Activated CD4-positive, alpha-beta T cell treated with anti-CD3 and anti-CD28 coated beads for 1 hour (primary cell): ENCODE results near the gene SYNGR4.

Experiments used
- DNase-seq: peaks from one replicate; pipeline ENCODE4 v3.0.0-alpha.2; 2020

SYNGR4 gene

DNA sequence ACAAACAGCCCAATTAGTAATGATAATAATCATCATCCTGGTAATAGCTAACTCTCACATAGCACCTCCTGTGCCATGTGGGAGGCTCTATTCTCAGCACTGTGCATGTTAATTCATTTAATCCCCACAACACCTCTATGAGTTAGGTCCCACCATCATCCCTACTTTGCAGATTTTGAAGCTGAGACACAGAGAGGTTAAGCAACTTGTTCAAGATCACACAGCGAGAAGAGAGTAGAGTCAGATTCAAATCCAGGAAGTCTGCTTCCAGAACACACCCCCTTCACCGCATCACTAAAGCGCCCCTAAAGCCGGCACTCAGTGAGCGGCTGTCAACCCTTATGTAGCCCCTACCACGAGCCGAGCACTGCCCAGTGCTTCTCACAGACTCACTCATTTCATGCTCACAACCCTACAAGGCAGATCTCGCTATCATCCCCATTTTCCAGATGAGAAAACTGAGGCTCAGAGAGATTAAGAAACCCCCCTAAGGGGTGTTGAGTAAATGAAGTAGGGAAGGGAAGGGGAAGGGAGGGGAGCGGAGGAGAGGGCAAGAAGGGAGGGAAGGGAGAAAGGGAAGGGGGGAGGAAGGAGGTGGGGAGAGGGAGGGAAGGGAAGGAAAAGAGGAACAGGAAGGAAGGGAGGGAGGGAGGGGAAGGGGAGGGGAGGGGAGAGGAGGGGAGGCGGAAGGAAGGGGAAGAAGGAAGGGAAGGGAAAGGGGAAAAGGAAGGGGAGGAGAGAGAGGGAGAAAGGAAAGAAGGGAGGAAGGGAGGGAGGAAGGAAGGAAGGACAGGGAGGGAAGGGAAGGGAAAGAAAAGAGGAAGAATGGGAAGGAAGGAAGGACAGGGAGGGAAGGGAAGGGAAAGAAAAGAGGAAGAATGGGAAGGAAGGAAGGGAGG, 22.4 kb upstream of the SYNGR4 start:
- DNase-seq, result no peak

DNA sequence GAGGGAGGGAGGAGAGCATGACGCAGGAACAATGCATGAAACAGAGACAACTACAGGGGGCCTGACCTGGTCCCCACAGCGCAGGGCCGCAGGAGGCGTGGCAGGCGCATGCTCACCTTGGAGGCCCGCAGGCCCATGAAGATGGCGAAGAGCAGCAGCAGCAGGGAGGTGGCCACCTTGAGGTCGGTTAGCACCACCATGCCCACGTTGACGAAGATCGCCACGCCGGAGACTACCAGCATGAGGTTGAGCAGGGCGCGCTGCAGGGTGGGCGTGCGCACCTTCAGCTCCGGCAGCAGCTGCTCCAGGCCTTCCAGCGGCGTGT, 21.8 kb upstream of the SYNGR4 start:
- no peak for DNase-seq

DNA sequence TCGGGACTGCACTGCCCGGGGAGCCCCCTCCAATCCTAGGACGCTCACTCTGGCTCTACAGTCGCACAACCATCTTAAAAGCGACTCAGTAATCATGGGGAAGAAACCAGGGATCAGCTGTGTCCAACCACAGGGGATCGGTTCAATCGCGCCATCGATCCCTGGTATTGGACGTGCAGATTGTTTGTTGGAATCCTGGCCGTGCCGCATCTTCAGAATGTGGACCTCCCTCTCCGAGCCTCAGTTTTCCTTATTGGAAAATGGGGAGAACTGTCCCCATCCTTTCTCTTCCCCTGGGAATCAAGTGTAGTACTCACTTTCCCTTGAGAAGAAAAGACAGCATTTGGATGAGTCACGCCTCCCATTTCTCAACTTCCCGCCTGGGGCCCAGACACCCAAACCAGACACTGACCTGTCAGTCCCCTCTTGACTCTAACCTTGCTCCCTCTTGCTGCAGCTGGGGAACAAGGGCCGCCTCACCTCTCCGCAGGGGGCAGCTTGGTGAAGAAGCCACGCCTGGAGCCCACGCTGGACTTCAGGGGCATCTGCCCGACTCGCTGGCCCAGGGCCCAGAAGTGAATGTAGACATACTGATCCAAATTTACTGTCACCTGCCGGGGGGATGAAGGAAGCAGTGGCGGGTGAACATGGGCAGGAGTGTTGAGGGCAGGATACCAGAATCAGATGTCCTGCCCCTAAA, 21.2 kb upstream of the SYNGR4 start:
- DNase-seq, result no peak

DNA sequence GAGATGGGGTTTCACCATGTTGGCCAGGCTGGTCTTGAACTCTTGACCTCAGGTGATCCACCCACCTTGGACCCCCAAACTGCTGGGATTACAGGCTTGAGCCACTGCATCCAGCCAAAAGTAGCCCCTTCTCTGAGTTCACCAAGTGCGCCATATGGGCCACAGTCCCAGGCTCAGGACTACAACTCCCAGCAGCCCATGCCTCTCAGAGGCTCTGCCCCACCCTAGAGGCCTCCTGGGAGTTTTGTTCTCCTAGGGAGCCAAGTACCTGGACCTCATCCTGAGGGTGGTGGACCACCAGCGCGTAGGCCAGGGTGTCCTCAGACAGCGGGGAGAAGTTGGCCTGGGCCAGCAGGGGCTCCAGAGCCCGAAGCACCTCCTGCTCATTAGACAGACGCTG, 19.3 kb upstream of the SYNGR4 start:
- DNase-seq, result no peak

DNA sequence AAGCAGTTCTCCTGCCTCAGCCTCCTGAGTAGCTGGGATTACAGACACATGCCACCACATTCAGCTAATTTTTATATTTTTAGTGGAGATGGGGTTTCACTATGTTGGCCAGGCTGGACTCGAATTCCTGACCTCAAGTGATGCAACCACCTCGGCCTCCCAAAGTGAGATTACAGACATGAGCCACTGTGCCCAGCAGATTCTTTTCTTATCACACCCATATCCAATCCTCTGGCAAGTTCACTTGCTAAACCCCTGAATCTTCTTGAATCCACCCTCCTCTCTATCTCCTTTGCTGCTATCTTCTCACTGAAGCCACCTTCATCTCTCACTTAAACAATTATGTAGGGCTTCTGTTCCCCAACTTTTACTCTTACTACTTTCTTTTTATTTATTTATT, 18.0 kb upstream of the SYNGR4 start:
- DNase-seq, result no peak

DNA sequence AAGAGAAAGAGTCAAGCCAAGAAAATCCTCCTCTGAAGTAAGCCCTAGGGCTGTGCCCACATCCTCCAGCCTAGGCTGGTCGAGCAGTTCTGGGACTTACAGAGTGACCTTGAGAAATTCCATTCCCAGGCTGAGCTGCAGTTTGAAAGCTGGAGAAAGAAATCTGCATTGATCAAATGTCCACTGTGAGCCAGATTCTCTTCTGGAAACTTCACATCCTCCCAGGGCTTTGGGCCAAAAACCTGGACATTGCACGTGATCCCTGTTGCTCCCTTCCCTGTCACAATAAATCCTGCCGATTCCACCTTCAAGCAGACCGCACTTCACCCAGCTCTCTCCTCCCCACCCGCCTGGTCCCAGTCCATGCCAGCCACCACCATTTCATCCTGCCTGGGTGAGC, 16.1 kb upstream of the SYNGR4 start:
- no peak for DNase-seq

DNA sequence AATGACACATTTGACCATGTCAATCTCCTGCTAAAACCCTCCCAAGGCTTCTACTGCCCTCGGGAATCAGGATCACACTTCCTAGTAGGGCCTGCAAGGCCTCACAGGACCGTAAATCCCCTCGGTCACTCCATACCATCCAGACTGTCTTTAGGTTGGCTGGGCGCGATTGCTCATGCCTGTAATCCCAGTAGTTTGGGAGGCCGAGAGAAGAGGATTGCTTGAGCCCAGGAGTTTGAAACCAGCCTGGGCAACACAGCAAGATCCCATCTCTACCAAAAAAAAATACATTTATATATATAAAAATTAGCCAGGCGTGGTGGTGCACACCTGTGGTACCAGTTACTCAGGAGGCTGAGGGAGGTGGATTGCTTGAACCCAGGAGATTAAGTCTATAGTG, 15.4 kb upstream of the SYNGR4 start:
- no peak for DNase-seq

DNA sequence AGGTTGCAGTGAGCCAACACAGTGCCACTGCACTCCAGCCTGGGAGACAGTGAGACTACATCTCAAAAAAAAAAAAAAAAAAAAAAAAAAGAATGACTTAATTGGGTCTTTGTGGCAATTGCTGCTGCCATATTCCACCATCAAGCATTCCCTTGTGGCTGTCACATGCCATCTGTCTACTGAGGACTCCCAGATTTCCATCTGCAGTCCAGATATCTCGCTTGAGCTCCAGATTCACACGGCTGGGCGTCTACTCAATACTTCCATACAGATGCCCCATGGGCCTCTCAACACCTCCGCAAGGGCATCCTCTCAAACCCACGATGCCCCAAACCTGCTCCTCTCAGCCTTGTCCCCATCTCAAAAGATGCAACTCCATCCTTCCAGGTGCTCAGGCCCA, 13.3 kb upstream of the SYNGR4 start:
- no peak for DNase-seq

DNA sequence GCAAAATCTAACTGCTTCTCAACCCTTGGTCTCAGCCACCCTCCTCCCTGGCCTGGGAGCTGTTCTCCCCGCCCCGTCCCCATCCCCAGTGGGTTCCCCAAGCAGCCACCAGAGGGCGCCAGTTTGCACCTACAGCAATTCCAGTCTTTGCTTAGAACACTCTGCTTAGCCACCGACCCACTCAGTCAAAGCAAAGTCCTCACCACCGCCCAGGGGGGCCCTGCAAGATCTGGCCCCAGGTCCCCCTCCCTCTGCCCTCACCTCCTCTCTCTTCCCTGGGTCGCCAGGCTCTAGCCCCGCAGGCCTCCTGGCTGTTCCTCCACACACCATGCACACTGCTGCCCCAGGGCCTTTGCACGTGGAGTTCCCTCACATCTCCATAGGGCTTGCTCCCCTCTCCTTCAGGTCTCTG, 12.8 kb upstream of the SYNGR4 start:
- DNase-seq, result peak; percentile 70

DNA sequence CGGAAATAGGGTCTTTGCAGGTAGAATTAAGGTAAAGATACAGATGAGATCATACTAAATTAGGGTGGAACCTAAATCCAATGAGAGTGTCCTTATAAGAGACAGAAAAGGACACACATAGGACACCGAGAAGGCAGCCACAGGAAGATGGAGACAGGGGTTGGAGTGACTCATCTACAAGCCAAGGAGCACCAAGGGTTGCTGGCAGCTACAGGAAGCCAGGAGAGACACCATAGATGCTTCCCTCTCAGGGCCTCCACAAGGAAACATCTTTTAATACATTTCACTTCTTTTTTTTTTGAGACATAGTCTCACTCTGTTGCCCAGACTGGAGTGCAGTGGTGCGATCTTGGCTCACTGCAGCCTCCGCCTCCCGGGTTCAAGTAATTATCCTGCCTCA, 10.5 kb upstream of the SYNGR4 start:
- DNase-seq, result no peak

DNA sequence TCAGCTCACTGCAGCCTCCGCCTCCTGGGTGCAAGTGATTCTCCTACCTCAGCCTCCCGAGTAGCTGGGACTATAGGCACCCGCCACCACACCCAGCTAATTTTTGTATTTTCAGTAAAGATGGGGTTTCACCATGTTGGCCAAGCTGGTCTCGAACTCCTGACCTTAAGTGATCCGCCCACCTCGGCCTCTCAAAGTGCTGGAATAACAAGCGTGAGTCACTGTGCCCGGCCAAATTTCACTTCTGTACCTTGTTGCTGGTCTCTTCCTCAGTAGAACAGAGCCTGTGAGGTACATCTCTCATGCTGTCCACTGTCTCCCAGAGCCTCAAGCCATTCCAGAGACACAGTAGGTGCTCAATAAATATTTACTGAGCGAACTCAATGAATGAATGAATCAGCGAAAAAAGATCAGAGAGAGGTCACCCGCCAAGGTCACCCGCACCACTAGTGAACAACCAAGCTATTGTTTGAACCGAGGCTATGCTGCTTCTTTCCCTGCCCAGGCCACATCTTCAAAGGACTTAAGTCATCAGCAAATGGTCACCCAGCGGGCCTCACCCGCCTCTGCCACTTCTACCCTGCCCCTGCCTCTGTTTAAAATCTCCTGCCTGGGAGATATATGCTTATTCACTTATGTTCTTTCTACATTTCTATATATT, 9.7 kb upstream of the SYNGR4 start:
- no peak for DNase-seq

DNA sequence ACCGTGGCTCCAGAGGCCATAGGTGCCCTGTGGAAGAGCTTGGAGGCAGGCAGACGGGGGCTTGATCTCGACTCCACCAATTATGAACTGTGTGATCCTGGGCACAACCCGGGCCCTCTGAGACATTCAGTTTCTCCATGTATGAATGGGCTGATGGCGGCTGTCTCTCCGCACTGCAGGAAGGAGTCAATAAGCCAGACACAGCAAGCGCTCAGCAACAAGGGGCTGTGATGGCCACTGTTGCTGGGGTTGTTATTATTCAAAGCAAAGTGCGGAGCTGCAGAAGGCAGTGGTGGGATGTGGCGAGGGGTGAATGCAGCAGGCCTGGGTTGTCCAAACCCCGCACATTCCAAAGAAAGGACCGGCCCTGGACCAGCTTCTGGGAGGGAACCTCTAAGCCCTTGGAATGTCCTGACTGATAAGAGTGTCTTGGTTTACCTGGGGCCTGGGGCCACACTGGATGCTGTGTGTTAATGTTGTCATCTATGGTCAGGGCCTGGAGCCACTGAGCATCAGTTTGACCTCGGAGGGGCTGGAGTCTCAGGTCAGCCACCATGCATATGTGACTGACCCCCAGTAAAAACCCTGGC, 8.7 kb upstream of the SYNGR4 start:
- DNase-seq, result no peak

DNA sequence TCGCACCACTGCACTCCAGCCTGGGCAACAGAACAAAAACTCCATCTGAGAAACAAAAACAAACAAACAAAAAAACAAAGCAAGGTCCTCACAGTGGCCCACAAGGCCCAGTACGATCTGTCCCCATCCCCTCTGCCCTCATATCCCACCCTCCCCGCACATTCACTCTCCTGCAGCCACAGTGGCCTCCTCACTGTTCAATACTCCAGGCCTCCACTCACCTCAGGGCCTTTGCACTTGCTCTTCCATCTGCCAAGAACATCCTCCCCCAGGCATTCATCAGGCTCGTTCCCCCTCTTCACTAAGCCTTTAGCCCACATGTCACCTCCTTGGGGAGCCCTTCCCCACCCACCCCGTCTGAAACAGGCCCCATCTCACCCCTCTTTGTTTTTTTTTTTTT, 5.0 kb upstream of the SYNGR4 start:
- no peak for DNase-seq

DNA sequence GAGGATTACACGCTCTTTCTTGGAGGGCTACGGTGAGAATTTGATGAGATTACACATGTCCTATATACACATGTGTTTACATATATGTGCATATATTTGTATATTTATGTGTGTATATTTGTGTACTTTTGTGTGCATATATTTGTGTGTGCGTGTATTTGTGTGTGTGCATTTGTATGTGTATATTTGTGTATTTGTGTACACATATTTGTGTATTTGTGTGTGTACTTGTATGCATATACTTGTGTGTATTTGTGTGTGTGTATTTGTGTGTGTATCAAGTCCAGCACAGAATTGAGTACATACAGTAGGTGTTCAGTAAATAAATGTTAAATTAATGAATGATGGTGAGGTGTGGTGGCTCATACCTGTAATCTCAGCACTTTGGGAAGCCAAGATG, 2.3 kb upstream of the SYNGR4 start:
- no peak for DNase-seq

DNA sequence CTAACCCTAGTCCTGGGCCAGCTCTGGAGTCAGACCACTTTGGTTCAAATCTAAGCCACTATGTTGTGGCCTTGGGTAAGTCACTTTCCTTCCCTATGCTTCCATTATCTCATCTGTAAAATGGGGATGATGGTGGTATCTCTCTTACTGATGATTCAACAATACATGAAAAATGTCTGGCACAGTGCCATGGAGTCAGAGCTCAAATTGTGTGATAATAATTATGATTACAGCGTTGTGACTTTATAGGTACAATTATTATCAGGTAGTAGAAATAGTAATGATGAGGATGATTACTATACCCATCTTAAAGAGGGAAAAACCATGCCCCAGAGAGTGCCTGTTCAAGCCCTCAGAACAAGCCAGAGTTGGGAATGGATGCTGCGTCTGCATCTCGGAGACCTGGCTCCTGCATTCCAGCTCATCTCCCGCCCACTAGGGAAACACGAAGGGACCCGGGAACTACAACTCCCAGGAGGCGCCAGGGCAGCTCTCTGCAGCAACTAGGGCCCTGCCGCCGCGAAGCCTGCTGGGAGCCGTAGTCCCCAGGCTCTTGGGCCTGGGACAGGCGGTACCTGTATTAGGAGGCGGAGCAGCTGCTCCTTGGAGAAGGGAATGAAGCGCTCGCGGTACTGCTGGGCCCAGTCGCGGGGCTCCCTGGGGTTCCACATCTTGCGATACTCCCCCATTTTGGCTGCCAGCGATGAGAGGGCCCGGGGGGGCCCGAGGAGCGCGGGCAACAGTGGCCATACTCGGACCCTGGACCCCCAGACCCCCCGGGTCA, 1.3 kb upstream of the SYNGR4 start:
- peak; percentile 83 for DNase-seq

DNA sequence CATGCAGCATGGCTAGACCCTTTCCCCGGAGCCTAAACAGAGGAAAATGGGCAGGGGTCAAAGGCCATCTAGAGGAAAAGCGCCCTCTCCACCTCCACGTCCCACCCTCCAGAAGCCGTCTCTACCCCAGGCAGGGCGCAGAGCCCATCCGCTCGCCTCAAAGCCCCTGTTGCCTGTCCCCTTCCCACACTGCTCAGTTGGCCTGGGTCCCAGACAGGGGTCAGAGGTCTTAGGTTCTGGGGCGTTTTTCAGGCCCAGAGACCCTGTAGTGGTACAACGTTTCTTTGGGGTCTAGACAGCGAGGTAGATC, 712 bp upstream of the SYNGR4 start:
- no peak for DNase-seq

DNA sequence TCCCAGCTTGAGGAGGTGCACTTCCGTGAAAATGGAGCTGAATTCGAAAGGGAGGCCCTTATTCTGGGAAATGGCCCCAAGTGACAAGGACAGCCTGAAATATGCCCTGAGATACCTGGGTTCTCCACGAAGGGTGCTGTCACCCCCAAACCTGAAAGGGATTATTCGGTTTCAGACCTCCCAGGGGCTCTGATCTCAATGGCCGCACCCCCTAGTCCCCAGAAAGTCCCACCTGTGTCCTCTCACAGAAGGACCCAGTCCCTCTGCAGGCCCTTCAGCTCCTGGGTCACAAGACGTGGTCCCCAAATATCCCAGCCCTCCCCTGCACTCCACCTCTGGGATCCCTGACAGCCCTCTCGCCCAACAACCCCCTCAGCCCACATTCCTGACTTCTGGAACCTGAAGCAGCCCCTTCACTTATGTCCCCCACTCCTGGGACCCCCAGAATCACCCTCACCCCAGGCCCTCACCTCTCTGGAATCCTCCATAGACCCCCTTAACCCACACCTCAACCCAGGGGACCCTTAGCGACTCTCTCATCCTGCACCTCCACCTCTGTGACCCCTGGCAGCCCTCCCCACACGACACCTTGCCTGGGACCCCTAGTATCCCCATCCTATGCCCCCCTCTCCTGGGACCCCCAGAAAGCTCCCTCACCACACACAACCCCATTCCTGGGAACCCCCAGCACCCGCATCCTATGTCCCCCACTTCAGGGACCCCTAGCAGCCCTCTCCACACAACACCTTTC, 606 bp downstream of the SYNGR4 start:
- no peak for DNase-seq

DNA sequence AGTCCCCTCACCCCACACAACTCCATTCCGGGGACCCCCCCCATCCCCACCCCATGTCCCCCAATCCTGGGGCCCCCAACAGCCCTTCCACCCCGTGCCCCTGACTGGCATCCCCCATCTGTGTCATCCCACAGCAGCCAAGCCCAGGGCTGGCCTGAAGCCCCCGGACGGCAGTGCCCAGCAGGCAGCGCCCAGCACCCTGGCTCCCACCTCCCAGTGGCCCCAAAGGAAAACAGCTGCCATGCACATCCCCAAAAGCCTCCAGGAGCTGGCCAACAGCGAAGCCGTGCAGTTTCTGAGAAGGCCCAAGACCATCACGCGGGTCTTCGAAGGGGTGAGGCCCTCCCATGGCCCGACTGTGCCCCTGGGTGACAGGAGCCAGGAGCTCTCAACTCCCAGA, 1.4 kb downstream of the SYNGR4 start:
- DNase-seq, result no peak

DNA sequence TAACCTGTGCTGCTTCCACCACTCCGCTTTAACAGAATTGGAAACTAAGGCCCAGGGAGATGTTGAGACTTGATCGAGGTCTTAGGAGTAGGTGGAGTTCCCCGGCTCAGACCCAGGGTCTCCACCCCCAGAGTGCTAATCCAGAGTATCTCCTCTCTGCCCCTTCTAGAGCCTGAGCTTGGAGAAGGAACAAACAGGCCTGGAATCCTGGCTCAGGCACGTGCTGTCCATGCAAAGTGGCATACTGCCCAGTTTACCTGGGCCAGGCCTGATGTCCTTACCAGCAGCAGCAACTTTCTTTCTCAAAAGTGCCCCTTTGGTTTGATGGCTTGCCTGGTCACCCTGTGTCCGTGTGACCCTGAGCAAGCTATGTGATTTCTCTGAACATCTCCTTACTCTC, 3.7 kb downstream of the SYNGR4 start:
- no peak for DNase-seq

DNA sequence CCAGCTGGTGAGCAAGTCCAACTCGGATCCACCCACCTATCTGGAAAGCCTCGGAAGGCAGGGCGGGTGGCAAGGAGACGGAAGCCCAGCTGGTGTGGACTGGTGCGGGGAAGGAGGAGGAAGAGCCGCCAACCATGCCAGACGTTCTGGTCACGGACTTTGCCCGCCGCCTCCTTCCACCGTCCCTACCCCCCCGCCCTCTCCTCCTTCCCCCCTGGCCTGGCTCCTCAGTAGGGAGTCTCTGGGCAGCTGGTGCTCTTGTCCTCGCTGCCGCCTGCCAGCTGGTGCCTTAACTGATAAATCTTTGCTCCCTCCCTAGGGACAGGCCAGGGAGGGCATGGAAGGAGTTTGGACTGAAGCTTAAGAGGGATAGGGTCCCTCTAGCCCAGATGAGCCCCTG, 4.8 kb downstream of the SYNGR4 start:
- no peak for DNase-seq

DNA sequence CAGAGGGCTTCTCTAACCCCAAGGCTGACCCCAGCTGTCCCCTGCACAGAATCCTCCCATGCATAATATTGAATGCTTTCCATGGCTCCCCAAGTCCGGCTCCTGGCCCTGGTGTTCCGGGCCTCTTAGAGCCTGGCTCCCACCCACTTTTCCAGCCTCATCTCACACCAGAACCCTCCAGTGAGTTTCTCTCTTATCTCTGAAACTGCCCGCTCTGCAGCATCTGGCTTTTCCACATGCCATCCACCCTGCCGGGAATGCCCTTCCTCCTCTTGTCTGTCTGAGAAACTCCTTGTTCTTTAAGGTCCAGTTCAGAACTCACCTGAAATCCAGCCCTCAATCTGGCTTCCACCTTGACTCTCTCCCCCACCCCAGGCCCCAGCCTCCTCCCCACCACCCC, 6.8 kb downstream of the SYNGR4 start:
- DNase-seq, result no peak

DNA sequence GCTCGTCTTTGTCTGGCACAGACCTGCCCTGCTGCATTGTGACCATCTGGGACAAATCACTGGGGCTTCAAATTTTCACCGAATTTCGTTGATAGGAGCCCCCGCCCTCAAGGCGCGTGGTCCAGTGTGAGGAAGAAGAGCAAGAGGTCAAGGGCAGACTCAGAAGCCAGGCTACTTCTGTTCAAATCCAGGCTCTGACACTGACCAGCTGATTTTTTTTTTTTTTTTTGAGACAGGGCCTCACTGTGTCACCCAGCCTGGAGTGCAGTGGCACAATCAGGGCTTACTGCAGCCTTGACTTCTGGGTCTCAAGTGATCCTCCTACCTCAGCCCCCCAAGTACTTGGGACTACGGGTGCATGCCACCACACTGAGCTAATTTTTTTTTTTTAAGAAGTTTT, 7.2 kb downstream of the SYNGR4 start:
- DNase-seq, result no peak
